Progenitor cell of endocrine pancreas (in vitro differentiated cells): ENCODE data around the gene RNF168. TPM values are rescaled to one million over a fixed set of nuclear protein-coding genes. Genes with fewer than 3 reads are reported as not detected.
"Not testable (repeated sequence)": the region's sequence is repeated elsewhere in the genome, so short reads cannot be mapped to it uniquely, and the experiment has no call there.

Source experiments
- DNase-seq: peaks from one replicate; pipeline ENCODE4 v3.0.0; 2021; ENCODE audit warnings: low spot score; ENCODE audit not compliant: unreplicated experiment
- H3K27ac Mint-ChIP-seq: 2 replicates; pipeline ENCODE4 v1.8.0; 2021; ENCODE audit warnings: mild to moderate bottlenecking, moderate library complexity, mixed read lengths
- H3K27me3 Mint-ChIP-seq: 2 replicates; pipeline ENCODE4 v1.8.0; 2021; ENCODE audit warnings: mixed read lengths
- H3K36me3 Mint-ChIP-seq: 2 replicates; pipeline ENCODE4 v1.8.0; 2022; ENCODE audit warnings: mixed read lengths; ENCODE audit not compliant: insufficient read depth
- H3K4me1 Mint-ChIP-seq: 2 replicates; pipeline ENCODE4 v1.8.0; 2021; ENCODE audit warnings: low read depth, mixed read lengths
- H3K4me3 Mint-ChIP-seq: 2 replicates; pipeline ENCODE4 v1.8.0; 2021; ENCODE audit warnings: low read depth, mild to moderate bottlenecking, moderate library complexity, mixed read lengths
- H3K9me3 Mint-ChIP-seq: 2 replicates; pipeline ENCODE4 v1.8.0; 2021; ENCODE audit warnings: low read depth, mixed read lengths
- CTCF ChIP-seq: fragments of 200-600 bp; sonication (generic); IDR thresholded peaks from one replicate; pipeline ENCODE4 v1.5.0; 2021; ENCODE audit warnings: antibody characterized with exemption, mild to moderate bottlenecking; ENCODE audit not compliant: unreplicated experiment
- total RNA-seq: library from RNA; stranded (reverse); gene quantifications from 2 replicates; pipeline ENCODE4 v1.2.1, GENCODE V29; 2021

The RNF168 gene
- total RNA-seq, 1 donor from 2014 or later, result 26.4 TPM

GRCh38 chr3:196423044-196423781, 80.4 kb downstream of the RNF168 start:
- Mint-ChIP-seq H3K4me3 (no peak overlapping the region), H3K4me1 (peaks cover 2% of the 10 kb centered on the region), H3K27me3 (no peaks in the 10 kb centered on the region), H3K36me3 (peaks cover 12% of the 10 kb centered on the region), H3K9me3 (no peaks in the 10 kb centered on the region), H3K27ac (peak overlapping the region; percentile 84)
- TF ChIP-seq CTCF, result no peak
- no peak for DNase-seq

GRCh38 chr3:196421668-196422067, 81.9 kb downstream of the RNF168 start:
- not testable (repeated sequence) for H3K27ac Mint-ChIP-seq, H3K9me3 Mint-ChIP-seq, H3K4me3 Mint-ChIP-seq, H3K4me1 Mint-ChIP-seq, H3K36me3 Mint-ChIP-seq, DNase-seq, H3K27me3 Mint-ChIP-seq

- peaks cover 2% of the 10 kb centered on the region for H3K4me1 Mint-ChIP-seq
- TF ChIP-seq CTCF, result no peak
- no peaks in the 10 kb centered on the region for H3K27me3 Mint-ChIP-seq
- DNase-seq, result no peak
- peaks cover 10% of the 10 kb centered on the region for H3K36me3 Mint-ChIP-seq
- peaks cover 2% of the 10 kb centered on the region for H3K9me3 Mint-ChIP-seq
- no peak overlapping the region for H3K4me3 Mint-ChIP-seq
- no peak overlapping the region for H3K27ac Mint-ChIP-seq
These were observed 84.2 kb downstream of the RNF168 start for GRCh38 chr3:196419386-196419785.

Other genes starting within 250 kb of the RNF168 start
- gene PCYT1A, start 216.0 kb downstream of the RNF168 start, total RNA-seq, result 33.9 and 42.9 TPM in 2 replicates
- 34.4 and 40.5 TPM in 2 replicates for gene DYNLT2B, start 185.5 kb downstream of the RNF168 start, total RNA-seq
- not detected in 2 replicates for gene TM4SF19, start 165.4 kb downstream of the RNF168 start, total RNA-seq
- gene UBXN7, start 71.3 kb downstream of the RNF168 start, total RNA-seq, result 90.6 and 102 TPM in 2 replicates
- gene SMCO1, start 11.6 kb upstream of the RNF168 start, total RNA-seq, result not detected in 2 replicates
- 13.1 and 15.2 TPM in 2 replicates for gene WDR53, start 64.8 kb upstream of the RNF168 start, total RNA-seq
- 13.0 and 13.1 TPM in 2 replicates for gene FBXO45, start 64.9 kb upstream of the RNF168 start, total RNA-seq
- 1.4 and 2.0 TPM in 2 replicates for gene NRROS, start 135.9 kb upstream of the RNF168 start, total RNA-seq
- 2.3 and 2.5 TPM in 2 replicates for gene CEP19, start 208.5 kb upstream of the RNF168 start, total RNA-seq
- 26.1 and 28.3 TPM in 2 replicates for gene PIGX, start 208.6 kb upstream of the RNF168 start, total RNA-seq
- gene PAK2, start 236.1 kb upstream of the RNF168 start, total RNA-seq, result 71.9 and 72.1 TPM in 2 replicates